H1 (cell line): ENCODE data around the gene LCE3D.

Experiments used
- TF ChIP-seq, protein P1 (sequence below), 3 experiments: IDR thresholded peaks; 1 replicate in 2 of 3; 2 replicates in 1 of 3; pipeline versions ENCODE4 v1.5.1 to v1.6.1; 2011; ENCODE audit warnings: low read length in 3 of 3, mild to moderate bottlenecking in 3 of 3, inconsistent platforms in 2 of 3, low read depth in 1 of 3, moderate library complexity in 1 of 3; ENCODE audit not compliant: insufficient read depth in 1 of 3; ENCODE audit errors: control extremely low read depth in 1 of 3
- TF ChIP-seq, protein P2 (sequence below): IDR thresholded peaks from 2 replicates; pipeline ENCODE4 v1.6.1; 2012; ENCODE audit warnings: low read length, inconsistent platforms

DNA sequence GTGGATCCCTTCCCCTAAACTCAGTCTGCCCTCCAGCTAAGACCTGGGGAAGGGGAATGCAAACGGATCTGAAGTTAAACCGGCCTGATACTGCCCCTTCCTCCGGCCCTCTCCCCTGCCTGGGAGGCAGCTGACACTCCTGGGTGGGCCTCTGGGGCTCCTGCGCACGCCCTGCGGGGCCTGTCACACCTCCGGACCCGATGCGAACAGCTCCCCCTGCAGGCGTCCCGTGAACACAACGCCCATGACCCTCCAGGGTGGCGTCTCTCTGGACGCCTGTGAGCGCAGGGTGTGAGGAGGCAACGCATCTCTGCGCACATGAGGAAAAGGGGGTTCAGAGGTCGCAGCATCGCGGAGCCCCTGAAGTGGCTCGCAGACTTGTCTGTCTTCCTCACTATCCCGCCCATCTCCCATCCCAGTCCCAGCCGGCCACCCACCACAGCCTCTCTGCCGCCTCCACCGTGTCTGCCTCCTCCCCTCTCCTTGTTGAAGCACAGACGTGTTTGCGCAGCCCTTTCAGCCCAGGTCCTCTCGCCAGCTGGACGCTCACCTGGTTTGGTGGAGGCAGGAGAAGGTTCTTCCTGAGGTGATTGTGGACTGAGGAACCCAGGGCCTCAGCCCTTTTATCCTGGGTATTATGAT is 43.0 kb upstream of the LCE3D start:
- TF ChIP-seq, protein P1, sequence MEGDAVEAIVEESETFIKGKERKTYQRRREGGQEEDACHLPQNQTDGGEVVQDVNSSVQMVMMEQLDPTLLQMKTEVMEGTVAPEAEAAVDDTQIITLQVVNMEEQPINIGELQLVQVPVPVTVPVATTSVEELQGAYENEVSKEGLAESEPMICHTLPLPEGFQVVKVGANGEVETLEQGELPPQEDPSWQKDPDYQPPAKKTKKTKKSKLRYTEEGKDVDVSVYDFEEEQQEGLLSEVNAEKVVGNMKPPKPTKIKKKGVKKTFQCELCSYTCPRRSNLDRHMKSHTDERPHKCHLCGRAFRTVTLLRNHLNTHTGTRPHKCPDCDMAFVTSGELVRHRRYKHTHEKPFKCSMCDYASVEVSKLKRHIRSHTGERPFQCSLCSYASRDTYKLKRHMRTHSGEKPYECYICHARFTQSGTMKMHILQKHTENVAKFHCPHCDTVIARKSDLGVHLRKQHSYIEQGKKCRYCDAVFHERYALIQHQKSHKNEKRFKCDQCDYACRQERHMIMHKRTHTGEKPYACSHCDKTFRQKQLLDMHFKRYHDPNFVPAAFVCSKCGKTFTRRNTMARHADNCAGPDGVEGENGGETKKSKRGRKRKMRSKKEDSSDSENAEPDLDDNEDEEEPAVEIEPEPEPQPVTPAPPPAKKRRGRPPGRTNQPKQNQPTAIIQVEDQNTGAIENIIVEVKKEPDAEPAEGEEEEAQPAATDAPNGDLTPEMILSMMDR (IDR thresholded peaks at IDR 0.05; ENCODE audit: control extremely low read depth in 1 of 3, insufficient read depth in 1 of 3, low read depth in 1 of 3, low read length in 3 of 3) = peak in 1 of 3 experiments; percentile 11; a peak in 1 of 4 replicates
- TF ChIP-seq, protein P2, sequence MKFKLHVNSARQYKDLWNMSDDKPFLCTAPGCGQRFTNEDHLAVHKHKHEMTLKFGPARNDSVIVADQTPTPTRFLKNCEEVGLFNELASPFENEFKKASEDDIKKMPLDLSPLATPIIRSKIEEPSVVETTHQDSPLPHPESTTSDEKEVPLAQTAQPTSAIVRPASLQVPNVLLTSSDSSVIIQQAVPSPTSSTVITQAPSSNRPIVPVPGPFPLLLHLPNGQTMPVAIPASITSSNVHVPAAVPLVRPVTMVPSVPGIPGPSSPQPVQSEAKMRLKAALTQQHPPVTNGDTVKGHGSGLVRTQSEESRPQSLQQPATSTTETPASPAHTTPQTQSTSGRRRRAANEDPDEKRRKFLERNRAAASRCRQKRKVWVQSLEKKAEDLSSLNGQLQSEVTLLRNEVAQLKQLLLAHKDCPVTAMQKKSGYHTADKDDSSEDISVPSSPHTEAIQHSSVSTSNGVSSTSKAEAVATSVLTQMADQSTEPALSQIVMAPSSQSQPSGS = no peak
